Raji (cell line): ENCODE measurements around the gene NSD2.

ENCODE experiments used
- POLR2A ChIP-seq: IDR thresholded peaks from 2 replicates; pipeline ENCODE4 v1.6.1; 2011; ENCODE audit warnings: low read depth, low read length, control low read depth; ENCODE audit not compliant: insufficient read depth

The NSD2 gene

DNA sequence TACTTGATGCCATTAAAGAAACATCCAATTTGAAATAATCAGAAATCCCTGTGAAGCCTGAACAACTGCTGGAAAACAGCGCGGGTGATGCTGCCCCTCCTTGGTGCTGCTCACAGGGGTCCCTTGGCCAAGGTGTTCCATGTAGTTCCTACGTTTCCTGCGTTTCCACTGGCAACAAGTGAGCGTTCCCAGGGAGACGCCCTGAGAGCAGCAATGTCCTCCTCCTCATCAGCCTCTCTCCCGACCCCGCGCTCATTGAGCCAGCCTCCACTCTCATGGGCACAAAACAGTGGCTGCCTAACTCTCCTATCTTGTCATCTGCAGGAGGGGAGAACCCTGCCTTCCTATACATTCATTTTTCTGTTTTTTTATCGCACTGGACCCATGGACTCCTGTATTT is 34.1 kb upstream of the NSD2 start:
- no peak for TF ChIP-seq POLR2A

DNA sequence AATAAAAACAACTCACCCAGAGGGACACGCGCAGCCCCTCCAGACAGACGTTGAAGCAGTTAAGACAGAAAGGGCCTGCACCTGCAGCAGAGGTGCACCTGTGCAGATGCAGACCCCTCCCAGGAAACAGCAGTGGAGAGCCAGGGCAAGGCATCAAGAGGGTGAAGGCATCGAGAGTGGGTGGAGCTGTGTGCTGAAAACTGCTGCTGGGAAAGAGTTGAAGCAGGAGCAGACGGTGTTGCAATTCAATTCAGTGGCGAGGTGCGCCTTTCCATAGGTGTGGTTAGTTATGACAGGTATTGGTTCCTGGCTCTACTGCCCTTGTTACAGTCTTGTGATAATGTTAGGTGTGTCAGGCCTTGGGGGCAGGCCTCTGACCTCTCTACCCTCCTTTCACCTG is 31.9 kb upstream of the NSD2 start:
- no peak for TF ChIP-seq POLR2A

GRCh38 chr4:1841201-1841886 is 29.8 kb upstream of the NSD2 start:
- TF ChIP-seq POLR2A: no peak

- no peak for TF ChIP-seq POLR2A
These were observed 29.3 kb upstream of the NSD2 start for GRCh38 chr4:1841887-1842210.

DNA sequence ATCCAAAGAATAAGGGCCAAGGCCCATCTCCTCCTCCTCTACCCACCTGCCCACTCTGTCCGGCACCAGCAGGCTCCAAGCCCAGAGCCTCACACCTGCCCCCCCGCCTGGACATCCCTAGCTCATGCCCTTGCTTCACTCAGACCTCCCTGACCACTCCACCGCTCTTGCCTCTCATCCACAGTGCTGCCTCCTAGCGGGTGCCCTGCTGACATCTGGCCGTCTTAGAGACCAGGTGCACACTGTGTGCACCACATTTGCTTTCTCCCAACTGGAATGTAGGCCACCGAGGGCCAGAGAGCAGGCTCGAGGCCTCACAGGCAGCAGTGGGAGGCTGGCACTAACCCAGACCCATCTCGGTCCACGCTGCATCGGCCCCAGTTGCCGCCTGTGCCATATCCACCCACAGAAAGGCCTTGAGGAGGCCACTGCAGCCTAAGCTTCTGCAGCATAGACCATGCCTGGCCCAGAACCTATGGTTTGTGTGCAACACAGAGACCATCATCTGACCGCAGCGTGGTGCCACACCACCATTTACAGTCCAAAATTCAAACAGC is 28.8 kb upstream of the NSD2 start:
- TF ChIP-seq POLR2A: no peak

DNA sequence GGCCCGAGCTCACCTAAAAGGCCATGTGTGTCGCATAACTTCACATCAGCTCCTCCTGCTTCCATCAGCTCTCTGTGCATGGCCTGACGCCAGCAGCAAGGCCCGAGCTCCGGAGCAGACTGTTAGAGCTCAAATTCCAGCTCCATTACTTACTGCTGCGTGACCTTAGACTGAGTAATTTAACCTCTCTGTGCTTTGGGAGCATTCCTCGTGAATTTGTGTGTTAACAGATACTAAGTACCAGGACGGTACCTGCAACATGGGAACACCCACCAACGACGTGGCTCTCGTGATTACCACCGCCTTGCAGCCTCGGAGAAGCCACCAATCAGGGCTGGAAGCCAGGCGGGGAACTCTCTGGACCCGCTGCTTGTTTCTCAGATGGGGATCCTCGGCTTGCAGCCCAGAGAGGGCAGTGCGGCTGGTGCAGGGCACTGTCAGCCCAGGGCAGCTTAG is 28.2 kb upstream of the NSD2 start:
- TF ChIP-seq POLR2A: no peak

DNA sequence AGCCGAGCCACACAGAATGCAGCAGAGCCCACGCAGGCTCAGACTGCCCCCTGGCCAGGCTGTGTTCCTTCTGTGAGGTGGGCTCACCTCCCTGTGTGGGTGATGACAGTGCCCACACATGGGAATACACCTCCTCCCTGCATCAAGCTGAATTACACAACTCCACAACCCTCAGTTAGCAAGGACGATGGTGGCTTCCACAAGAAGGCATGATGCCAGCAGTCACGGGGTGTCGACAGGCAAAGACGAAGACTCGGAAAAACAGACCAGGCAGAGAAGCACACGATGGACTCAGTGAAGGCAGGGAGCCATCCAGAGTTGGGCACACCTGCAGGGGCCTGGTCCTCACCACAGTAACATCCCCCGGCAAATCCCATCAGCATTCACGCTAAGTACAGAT is 27.3 kb upstream of the NSD2 start:
- TF ChIP-seq POLR2A: no peak

- no peak for TF ChIP-seq POLR2A
These were observed 24.6 kb upstream of the NSD2 start for GRCh38 chr4:1846580-1846979.

DNA sequence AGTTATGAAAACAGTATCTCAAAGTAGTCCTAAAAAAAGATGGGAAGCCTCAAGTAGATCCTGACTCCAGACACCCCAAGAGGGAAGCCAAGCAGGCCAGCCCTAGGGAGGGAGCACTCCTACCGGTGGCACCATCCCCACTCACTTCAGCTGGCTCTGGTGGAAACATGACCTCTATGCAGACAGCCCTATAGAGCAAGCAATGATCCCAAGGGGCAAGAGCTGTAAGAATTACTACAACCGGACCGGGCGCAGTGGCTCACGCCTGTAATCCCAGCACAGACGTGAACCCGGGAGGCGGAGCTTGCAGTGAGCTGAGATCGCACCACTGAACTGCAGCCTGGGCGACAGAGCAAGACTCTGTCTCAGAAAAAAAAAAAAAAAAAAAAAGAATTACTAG is 20.9 kb upstream of the NSD2 start:
- no peak for TF ChIP-seq POLR2A

GRCh38 chr4:1851160-1851559 is 20.0 kb upstream of the NSD2 start:
- no peak for TF ChIP-seq POLR2A

DNA sequence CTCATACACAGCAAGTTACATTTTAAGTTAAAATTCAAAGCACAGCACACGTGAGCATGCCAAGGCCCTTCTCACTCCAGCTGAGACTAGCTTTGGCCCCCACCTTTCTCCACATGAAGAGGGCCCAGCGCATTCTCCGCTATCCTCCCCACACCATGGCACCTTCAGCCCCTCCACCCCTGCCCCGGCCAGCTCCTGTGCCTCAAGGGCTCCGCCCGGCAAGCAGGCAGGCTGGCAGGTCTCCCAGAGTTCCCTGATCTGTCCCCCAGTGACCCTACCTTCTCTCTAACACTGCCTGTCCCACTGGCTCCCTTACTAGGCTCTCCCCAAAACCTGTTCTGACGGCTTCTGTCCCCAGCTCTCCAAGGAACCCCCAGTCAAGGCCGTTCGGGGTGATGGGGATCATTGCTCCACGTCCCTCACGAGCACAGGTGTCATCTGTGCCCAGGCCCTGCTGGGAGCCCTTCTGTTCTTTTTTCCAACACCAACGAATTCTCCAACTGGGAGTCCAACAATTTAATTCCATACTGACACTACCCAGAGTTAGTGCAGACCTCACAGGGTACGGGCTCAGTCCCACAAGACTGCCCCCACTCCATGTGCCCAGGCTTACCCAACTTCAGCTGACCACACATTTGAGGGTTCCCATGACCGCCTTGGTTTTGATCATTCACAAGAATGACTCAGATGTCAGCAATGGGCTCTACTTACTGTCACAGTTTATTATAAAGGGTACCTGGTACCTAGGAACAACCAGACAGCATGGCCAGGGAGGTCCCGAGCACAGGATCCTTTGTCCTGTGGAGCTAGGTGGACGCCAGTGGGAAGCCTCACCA is 19.4 kb upstream of the NSD2 start:
- no peak for TF ChIP-seq POLR2A

GRCh38 chr4:1852904-1853623 is 18.1 kb upstream of the NSD2 start:
- TF ChIP-seq POLR2A: no peak

GRCh38 chr4:1854752-1855151 is 16.4 kb upstream of the NSD2 start:
- TF ChIP-seq POLR2A: no peak

- TF ChIP-seq POLR2A: no peak
These were observed 15.7 kb upstream of the NSD2 start for GRCh38 chr4:1855333-1856070.

DNA sequence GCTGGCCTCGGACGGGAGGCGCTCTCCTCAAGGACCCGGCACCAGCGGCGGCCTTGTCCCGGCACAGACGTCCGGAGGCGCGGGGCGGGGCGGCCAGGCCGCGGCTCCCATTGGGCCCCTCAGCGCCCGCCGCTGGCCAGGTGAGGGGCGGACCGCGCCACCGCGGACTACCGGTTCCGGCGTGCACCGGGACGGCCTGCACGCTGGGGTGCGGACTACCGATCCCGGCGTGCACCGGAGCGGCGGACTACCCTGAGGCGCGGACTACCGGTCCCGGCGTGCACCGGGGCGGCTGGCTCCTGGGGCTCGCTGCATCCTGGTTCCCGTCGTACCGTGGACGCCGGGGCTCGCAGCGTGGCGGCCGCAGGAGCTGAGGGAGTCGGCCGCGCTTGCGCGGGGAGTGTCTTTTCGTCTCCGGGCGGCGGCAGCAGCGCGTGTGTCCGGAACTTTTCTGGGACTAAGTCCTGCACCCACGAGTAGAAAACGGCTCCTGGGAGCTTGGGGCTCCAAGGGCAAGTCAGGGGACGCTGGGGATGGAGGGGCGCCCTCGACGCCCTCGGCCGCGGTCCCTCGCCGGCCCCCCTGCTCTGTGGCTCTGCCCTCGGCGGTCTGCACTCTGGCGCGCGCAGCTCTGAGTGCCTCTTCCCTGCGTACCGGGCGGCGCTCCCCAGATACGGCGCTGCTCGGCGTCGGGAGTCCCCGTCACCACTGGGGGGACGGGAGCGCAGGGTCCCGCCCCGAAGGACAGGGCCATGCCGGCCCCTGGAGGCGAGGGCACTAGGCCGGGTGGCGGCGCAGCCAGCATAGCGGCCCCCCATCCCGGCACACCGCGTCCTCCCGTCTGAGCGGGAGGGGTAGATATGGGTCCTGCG is 14.9 kb upstream of the NSD2 start, which contains the start of gene LETM1:
Gene LETM1, minus strand, starts transcription at position 86 of the 872 bp plus-strand sequence. CDS start 206 bp downstream, outside the sequence.
- TF ChIP-seq POLR2A: peak; percentile 91
